Astrocyte (in vitro differentiated cells and primary cell): Measurements from ENCODE around the gene ANKRD2.

Experiments used
- CTCF ChIP-seq: IDR thresholded peaks from 2 replicates; pipeline ENCODE4 v1.5.1; 2011; ENCODE audit warnings: low read depth, mild to moderate bottlenecking, inconsistent platforms, low read length, moderate library complexity; ENCODE audit not compliant: insufficient read depth
- EZH2 ChIP-seq: IDR thresholded peaks from 2 replicates; pipeline ENCODE4 v1.6.1; 2012; ENCODE audit warnings: mild to moderate bottlenecking, low read length, inconsistent platforms; ENCODE audit not compliant: insufficient read depth

- TF ChIP-seq CTCF (no peak), EZH2 (no peak)
These were observed 60.6 kb downstream of the ANKRD2 start, which contains the start of gene MORN4 for GRCh38 chr10:97632949-97633884.
